Neutrophil (primary cell): ENCODE data around the gene TWF2.
"Not testable (repeated sequence)": the region's sequence is repeated elsewhere in the genome, so short reads cannot be mapped to it uniquely, and the experiment has no call there.

Experiments used
- H3K27ac ChIP-seq: fragments of 200-600 bp; sonication (generic); 2 replicates; pipeline ENCODE4 v1.5.1; 2016; ENCODE audit warnings: mild to moderate bottlenecking, moderate library complexity
- H3K27me3 ChIP-seq: fragments of 200-600 bp; sonication (generic); 2 replicates; pipeline ENCODE4 v1.6.0; 2016; ENCODE audit warnings: mild to moderate bottlenecking
- H3K36me3 ChIP-seq: fragments of 200-600 bp; sonication (generic); 2 replicates; pipeline ENCODE4 v1.5.1; 2017
- H3K4me1 ChIP-seq, 2 experiments: fragments of 200-600 bp in 1 of 2; sonication (generic) in 1 of 2; 1 replicate in 1 of 2; 2 replicates in 1 of 2; pipeline versions ENCODE4 v1.5.1 to v1.6.1; 2013 to 2016; ENCODE audit warnings: low read depth in 1 of 2, low read length in 1 of 2, mild to moderate bottlenecking in 1 of 2, moderate library complexity in 1 of 2; ENCODE audit not compliant: control insufficient read depth in 1 of 2, insufficient read depth in 1 of 2
- H3K4me3 ChIP-seq, 2 experiments: fragments of 200-600 bp in 1 of 2; sonication (generic) in 1 of 2; 1 replicate in 1 of 2; 2 replicates in 1 of 2; pipeline ENCODE4 v1.5.1; 2013 to 2016; ENCODE audit warnings: low read depth in 1 of 2, low read length in 1 of 2, mild to moderate bottlenecking in 1 of 2, moderate library complexity in 1 of 2
- H3K9me3 ChIP-seq: fragments of 200-600 bp; sonication (generic); 2 replicates; pipeline ENCODE4 v1.5.1; 2016
- TF ChIP-seq, protein P1 (sequence below): fragments of 200-600 bp; sonication (generic); IDR thresholded peaks from 2 replicates; pipeline ENCODE4 v1.5.1; 2016; ENCODE audit warnings: antibody characterized with exemption

The TWF2 gene

GRCh38 chr3:52277071-52277964 lies 38.4 kb upstream of the TWF2 start:
- TF ChIP-seq, protein P1, sequence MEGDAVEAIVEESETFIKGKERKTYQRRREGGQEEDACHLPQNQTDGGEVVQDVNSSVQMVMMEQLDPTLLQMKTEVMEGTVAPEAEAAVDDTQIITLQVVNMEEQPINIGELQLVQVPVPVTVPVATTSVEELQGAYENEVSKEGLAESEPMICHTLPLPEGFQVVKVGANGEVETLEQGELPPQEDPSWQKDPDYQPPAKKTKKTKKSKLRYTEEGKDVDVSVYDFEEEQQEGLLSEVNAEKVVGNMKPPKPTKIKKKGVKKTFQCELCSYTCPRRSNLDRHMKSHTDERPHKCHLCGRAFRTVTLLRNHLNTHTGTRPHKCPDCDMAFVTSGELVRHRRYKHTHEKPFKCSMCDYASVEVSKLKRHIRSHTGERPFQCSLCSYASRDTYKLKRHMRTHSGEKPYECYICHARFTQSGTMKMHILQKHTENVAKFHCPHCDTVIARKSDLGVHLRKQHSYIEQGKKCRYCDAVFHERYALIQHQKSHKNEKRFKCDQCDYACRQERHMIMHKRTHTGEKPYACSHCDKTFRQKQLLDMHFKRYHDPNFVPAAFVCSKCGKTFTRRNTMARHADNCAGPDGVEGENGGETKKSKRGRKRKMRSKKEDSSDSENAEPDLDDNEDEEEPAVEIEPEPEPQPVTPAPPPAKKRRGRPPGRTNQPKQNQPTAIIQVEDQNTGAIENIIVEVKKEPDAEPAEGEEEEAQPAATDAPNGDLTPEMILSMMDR, result no peak
- H3K4me3 ChIP-seq, result peak overlapping the region; percentile 70 to 96
- no peaks in the 10 kb centered on the region for H3K27me3 ChIP-seq
- H3K36me3 ChIP-seq, result peaks cover 10% of the 10 kb centered on the region
- peak overlapping the region; percentile 98 for H3K27ac ChIP-seq
- H3K9me3 ChIP-seq, result no peaks in the 10 kb centered on the region
- peaks cover 46 to 52% of the 10 kb centered on the region in 2 experiments for H3K4me1 ChIP-seq

- Histone ChIP-seq H3K27ac (peak overlapping the region; percentile 98), H3K4me1 (peaks cover 60 to 72% of the 10 kb centered on the region in 2 experiments)
- not testable (repeated sequence) for H3K27me3 ChIP-seq, H3K9me3 ChIP-seq, H3K4me3 ChIP-seq, H3K36me3 ChIP-seq
Measured at GRCh38 chr3:52274781-52275180, 35.8 kb upstream of the TWF2 start.

- TF ChIP-seq, protein P1, result no peak
- Histone ChIP-seq H3K27me3 (no peaks in the 10 kb centered on the region), H3K4me1 (peaks cover 58 to 72% of the 10 kb centered on the region in 2 experiments), H3K9me3 (no peaks in the 10 kb centered on the region), H3K27ac (peak overlapping the region; percentile 98), H3K36me3 (peaks cover 25% of the 10 kb centered on the region), H3K4me3 (no peak overlapping the region)
Measured at GRCh38 chr3:52272831-52273230, 33.9 kb upstream of the TWF2 start.

DNA sequence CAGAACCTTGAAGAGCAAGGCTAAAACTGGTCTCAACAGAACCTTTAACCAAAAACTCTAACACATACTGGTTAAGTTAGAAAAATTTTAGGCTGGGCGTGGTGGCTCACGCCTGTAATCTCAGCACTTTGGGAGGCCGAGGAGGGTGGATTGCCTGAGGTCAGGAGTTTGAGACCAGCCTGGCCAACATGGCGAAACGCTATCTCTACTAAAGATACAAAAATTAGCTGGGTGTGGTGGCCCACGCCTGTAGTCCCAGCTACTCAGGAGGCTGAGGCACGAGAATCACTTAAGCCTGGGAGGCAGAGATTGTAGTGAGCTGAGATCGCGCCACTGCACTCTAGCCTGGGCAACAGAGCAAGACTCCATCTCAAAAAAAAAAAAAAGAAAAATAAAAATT lies 33.2 kb upstream of the TWF2 start:
- H3K27ac ChIP-seq, result peak overlapping the region; percentile 98
- peaks cover 30% of the 10 kb centered on the region for H3K36me3 ChIP-seq
- peaks cover 52 to 67% of the 10 kb centered on the region in 2 experiments for H3K4me1 ChIP-seq

GRCh38 chr3:52270252-52270754 lies 31.3 kb upstream of the TWF2 start:
- H3K4me3 ChIP-seq, result peak overlapping the region; percentile 9 to 49
- TF ChIP-seq, protein P1, result no peak
- no peaks in the 10 kb centered on the region for H3K27me3 ChIP-seq
- no peaks in the 10 kb centered on the region for H3K9me3 ChIP-seq
- H3K36me3 ChIP-seq, result peaks cover 48% of the 10 kb centered on the region
- H3K27ac ChIP-seq, result peak overlapping the region; percentile 98
- H3K4me1 ChIP-seq, result peaks cover 35 to 49% of the 10 kb centered on the region in 2 experiments

More for the DNA sequence above, 33.2 kb upstream of the TWF2 start:
- not testable (repeated sequence) for H3K4me3 ChIP-seq, H3K27me3 ChIP-seq, H3K9me3 ChIP-seq

GRCh38 chr3:52269776-52270175 lies 30.8 kb upstream of the TWF2 start:
- TF ChIP-seq, protein P1, result no peak

More at GRCh38 chr3:52269776-52270175, 30.8 kb upstream of the TWF2 start:
- Histone ChIP-seq H3K36me3 (peaks cover 49% of the 10 kb centered on the region), H3K4me3 (peak overlapping the region; percentile 9 to 49), H3K27me3 (no peaks in the 10 kb centered on the region), H3K4me1 (peaks cover 35 to 49% of the 10 kb centered on the region in 2 experiments), H3K9me3 (no peaks in the 10 kb centered on the region), H3K27ac (peak overlapping the region; percentile 98)
